ENCODE results near the gene INPP4A. TPM values are rescaled to one million over a fixed set of nuclear protein-coding genes. Genes with fewer than 3 reads are reported as not detected.

Gene INPP4A
- total and polyA plus RNA-seq, 3 experiments from 2014 or later = 41.0 to 61.4 (median 46.9) TPM

GRCh38 chr2:98572211-98572610 lies 127.6 kb downstream of the INPP4A start:
- Histone ChIP-seq H3K4me3 (ENCODE audit: low read length) (no peak overlapping the region), H3K4me1 (ENCODE audit: insufficient read depth, low read length) (no peaks in the 10 kb centered on the region), H3K36me3 (ENCODE audit: insufficient read depth, low read length) (peaks cover 70% of the 10 kb centered on the region), H3K9me3 (ENCODE audit: low read length) (no peaks in the 10 kb centered on the region), H3K27ac (ENCODE audit: low read depth, low read length) (no peak overlapping the region), H3K27me3 (ENCODE audit: insufficient read depth, low read length, poor library complexity, severe bottlenecking) (no peaks in the 10 kb centered on the region)
- Mint-ChIP-seq H3K27me3 (no peaks in the 10 kb centered on the region), H3K9me3 (no peaks in the 10 kb centered on the region), H3K36me3 (peaks cover 0 to 98% (median 20%) of the 10 kb centered on the region in 3 donors), H3K4me1 (no peaks in the 10 kb centered on the region), H3K4me3 (peak overlapping the region in 1 of 7 donors; percentile 65), H3K27ac (peak overlapping the region in 1 of 8 donors; percentile 1)
- ChIA-PET POLR2A (no interaction called here), CTCF (interaction anchor here (1.5 to 1.7 kb wide), 2 partner anchors 13 to 77 kb away, joined by 3 to 4 read pairs; no protein-coding TSS in a partner anchor)
- DNase-seq = no peak

- no peak for DNase-seq
- H3K27me3 Mint-ChIP-seq = no peaks in the 10 kb centered on the region
- Histone ChIP-seq H3K4me3 (ENCODE audit: low read length) (no peak overlapping the region), H3K4me1 (ENCODE audit: insufficient read depth, low read length) (no peaks in the 10 kb centered on the region), H3K9me3 (ENCODE audit: low read length) (no peaks in the 10 kb centered on the region), H3K27me3 (ENCODE audit: insufficient read depth, low read length, poor library complexity, severe bottlenecking) (no peaks in the 10 kb centered on the region), H3K27ac (ENCODE audit: low read depth, low read length) (no peak overlapping the region), H3K36me3 (ENCODE audit: insufficient read depth, low read length) (peaks cover 74% of the 10 kb centered on the region)
- no peaks in the 10 kb centered on the region for H3K4me1 Mint-ChIP-seq
- ChIA-PET POLR2A (interaction anchor here (0.9 kb wide), 1 partner anchor 264 kb away, joined by 4 read pairs; no protein-coding TSS in a partner anchor), CTCF (interaction anchor here (1.5 to 1.7 kb wide), 2 partner anchors 13 to 77 kb away, joined by 3 to 4 read pairs; no protein-coding TSS in a partner anchor)
- peaks cover 0 to 98% (median 22%) of the 10 kb centered on the region in 3 donors for H3K36me3 Mint-ChIP-seq
- no peak overlapping the region for H3K4me3 Mint-ChIP-seq
- no peaks in the 10 kb centered on the region for H3K9me3 Mint-ChIP-seq
- peak overlapping the region in 5 of 8 donors; percentile 1 to 84 (median 43) for H3K27ac Mint-ChIP-seq
Measured at GRCh38 chr2:98572676-98573075, 128.0 kb downstream of the INPP4A start.

- no peaks in the 10 kb centered on the region for H3K4me1 Mint-ChIP-seq
- Histone ChIP-seq H3K9me3 (ENCODE audit: low read length) (no peaks in the 10 kb centered on the region), H3K36me3 (ENCODE audit: insufficient read depth, low read length) (peaks cover 77% of the 10 kb centered on the region), H3K4me1 (ENCODE audit: insufficient read depth, low read length) (no peaks in the 10 kb centered on the region), H3K4me3 (ENCODE audit: low read length) (no peak overlapping the region), H3K27me3 (ENCODE audit: insufficient read depth, low read length, poor library complexity, severe bottlenecking) (no peaks in the 10 kb centered on the region), H3K27ac (ENCODE audit: low read depth, low read length) (no peak overlapping the region)
- H3K9me3 Mint-ChIP-seq = no peaks in the 10 kb centered on the region
- no peaks in the 10 kb centered on the region for H3K27me3 Mint-ChIP-seq
- H3K4me3 Mint-ChIP-seq = no peak overlapping the region
- peaks cover 0 to 98% (median 22%) of the 10 kb centered on the region in 3 donors for H3K36me3 Mint-ChIP-seq
- H3K27ac Mint-ChIP-seq = peak overlapping the region in 1 of 8 donors; percentile 1
- ChIA-PET CTCF (interaction anchor here (1.5 to 1.7 kb wide), 2 partner anchors 12 to 76 kb away, joined by 3 to 4 read pairs; no protein-coding TSS in a partner anchor), POLR2A (interaction anchor here (0.9 kb wide), 1 partner anchor 263 kb away, joined by 4 read pairs; no protein-coding TSS in a partner anchor)
- no peak for DNase-seq
Measured at GRCh38 chr2:98573426-98573825, 128.8 kb downstream of the INPP4A start.

GRCh38 chr2:98576666-98577312 lies 132.1 kb downstream of the INPP4A start:
- Mint-ChIP-seq H3K9me3 (no peaks in the 10 kb centered on the region), H3K36me3 (peaks cover 0 to 94% (median 18%) of the 10 kb centered on the region in 3 donors), H3K4me3 (no peak overlapping the region), H3K27me3 (no peaks in the 10 kb centered on the region), H3K4me1 (no peaks in the 10 kb centered on the region), H3K27ac (peak overlapping the region in 3 of 8 donors; percentile 4 to 58 (median 23))
- Histone ChIP-seq H3K27me3 (ENCODE audit: insufficient read depth, low read length, poor library complexity, severe bottlenecking) (no peaks in the 10 kb centered on the region), H3K9me3 (ENCODE audit: low read length) (no peaks in the 10 kb centered on the region), H3K27ac (ENCODE audit: low read depth, low read length) (no peak overlapping the region), H3K4me1 (ENCODE audit: insufficient read depth, low read length) (no peaks in the 10 kb centered on the region), H3K4me3 (ENCODE audit: low read length) (no peak overlapping the region), H3K36me3 (ENCODE audit: insufficient read depth, low read length) (peaks cover 65% of the 10 kb centered on the region)
- CTCF ChIA-PET = interaction anchor here (1.4 kb wide), 1 partner anchor 10 kb away, joined by 4 read pairs; no protein-coding TSS in a partner anchor
- POLR2A ChIA-PET = no interaction called here
- DNase-seq = no peak

- Mint-ChIP-seq H3K9me3 (no peaks in the 10 kb centered on the region), H3K4me3 (no peak overlapping the region), H3K27me3 (no peaks in the 10 kb centered on the region), H3K36me3 (peaks cover 0 to 94% (median 18%) of the 10 kb centered on the region in 3 donors), H3K27ac (peak overlapping the region in 2 of 8 donors; percentile 23 to 58), H3K4me1 (no peaks in the 10 kb centered on the region)
- Histone ChIP-seq H3K36me3 (ENCODE audit: insufficient read depth, low read length) (peaks cover 69% of the 10 kb centered on the region), H3K27me3 (ENCODE audit: insufficient read depth, low read length, poor library complexity, severe bottlenecking) (no peaks in the 10 kb centered on the region), H3K4me3 (ENCODE audit: low read length) (no peak overlapping the region), H3K27ac (ENCODE audit: low read depth, low read length) (no peak overlapping the region), H3K4me1 (ENCODE audit: insufficient read depth, low read length) (no peaks in the 10 kb centered on the region), H3K9me3 (ENCODE audit: low read length) (no peaks in the 10 kb centered on the region)
- no peak for DNase-seq
- ChIA-PET CTCF (interaction anchor here (1.4 kb wide), 1 partner anchor 10 kb away, joined by 4 read pairs; no protein-coding TSS in a partner anchor), POLR2A (no interaction called here)
Measured at GRCh38 chr2:98577313-98577712, 132.7 kb downstream of the INPP4A start.

GRCh38 chr2:98578231-98578630 lies 133.6 kb downstream of the INPP4A start:
- no peak overlapping the region for H3K27ac ChIP-seq (ENCODE audit: low read depth, low read length)
- peak overlapping the region in 3 of 8 donors; percentile 7 to 17 (median 8) for H3K27ac Mint-ChIP-seq
- H3K27me3 ChIP-seq (ENCODE audit: insufficient read depth, low read length, poor library complexity, severe bottlenecking) = no peaks in the 10 kb centered on the region
- H3K4me1 ChIP-seq (ENCODE audit: insufficient read depth, low read length) = no peaks in the 10 kb centered on the region
- no peak overlapping the region for H3K4me3 Mint-ChIP-seq
- no peak overlapping the region for H3K4me3 ChIP-seq (ENCODE audit: low read length)
- CTCF ChIA-PET = interaction anchor here (1.3 kb wide), 1 partner anchor 9 kb away, joined by 3 read pairs; no protein-coding TSS in a partner anchor
- no peaks in the 10 kb centered on the region for H3K4me1 Mint-ChIP-seq
- H3K36me3 Mint-ChIP-seq = peaks cover 0 to 92% (median 23%) of the 10 kb centered on the region in 3 donors
- POLR2A ChIA-PET = no interaction called here
- peaks cover 69% of the 10 kb centered on the region for H3K36me3 ChIP-seq (ENCODE audit: insufficient read depth, low read length)
- H3K9me3 ChIP-seq (ENCODE audit: low read length) = no peaks in the 10 kb centered on the region
- no peaks in the 10 kb centered on the region for H3K27me3 Mint-ChIP-seq
- DNase-seq = no peak
- no peaks in the 10 kb centered on the region for H3K9me3 Mint-ChIP-seq

- no peak for DNase-seq
- Histone ChIP-seq H3K4me1 (ENCODE audit: insufficient read depth, low read length) (no peaks in the 10 kb centered on the region), H3K4me3 (ENCODE audit: low read length) (no peak overlapping the region), H3K36me3 (ENCODE audit: insufficient read depth, low read length) (peaks cover 79% of the 10 kb centered on the region), H3K27me3 (ENCODE audit: insufficient read depth, low read length, poor library complexity, severe bottlenecking) (no peaks in the 10 kb centered on the region), H3K27ac (ENCODE audit: low read depth, low read length) (no peak overlapping the region), H3K9me3 (ENCODE audit: low read length) (no peaks in the 10 kb centered on the region)
- Mint-ChIP-seq H3K4me3 (no peak overlapping the region), H3K9me3 (no peaks in the 10 kb centered on the region), H3K4me1 (no peaks in the 10 kb centered on the region), H3K36me3 (peaks cover 0 to 95% (median 24%) of the 10 kb centered on the region in 3 donors), H3K27ac (peak overlapping the region in 3 of 8 donors; percentile 43 to 74 (median 58)), H3K27me3 (no peaks in the 10 kb centered on the region)
- ChIA-PET CTCF (interaction anchor here (1.1 kb wide), 1 partner anchor 167 kb away, joined by 4 read pairs; no protein-coding TSS in a partner anchor), POLR2A (no interaction called here)
Measured at GRCh38 chr2:98579926-98580325, 135.3 kb downstream of the INPP4A start.

- Histone ChIP-seq H3K9me3 (ENCODE audit: low read length) (no peaks in the 10 kb centered on the region), H3K4me1 (ENCODE audit: insufficient read depth, low read length) (no peaks in the 10 kb centered on the region), H3K27ac (ENCODE audit: low read depth, low read length) (no peak overlapping the region), H3K27me3 (ENCODE audit: insufficient read depth, low read length, poor library complexity, severe bottlenecking) (no peaks in the 10 kb centered on the region), H3K36me3 (ENCODE audit: insufficient read depth, low read length) (peaks cover 74% of the 10 kb centered on the region), H3K4me3 (ENCODE audit: low read length) (no peak overlapping the region)
- H3K36me3 Mint-ChIP-seq = peaks cover 0 to 93% (median 29%) of the 10 kb centered on the region in 3 donors
- no peak for DNase-seq
- peak overlapping the region in 2 of 8 donors; percentile 0 to 50 for H3K27ac Mint-ChIP-seq
- no peaks in the 10 kb centered on the region for H3K27me3 Mint-ChIP-seq
- POLR2A ChIA-PET = no interaction called here
- CTCF ChIA-PET = no interaction called here
- H3K4me1 Mint-ChIP-seq = no peaks in the 10 kb centered on the region
- no peaks in the 10 kb centered on the region for H3K9me3 Mint-ChIP-seq
- no peak overlapping the region for H3K4me3 Mint-ChIP-seq
Measured at GRCh38 chr2:98580656-98581284, 136.1 kb downstream of the INPP4A start.

Measured in CD8-positive, alpha-beta memory T cell (primary cell).